AG04450 (cell line): ENCODE measurements around the gene GFM2. TPM values are rescaled to one million over a fixed set of nuclear protein-coding genes. Genes with fewer than 3 reads are reported as not detected.

Experiments
- CTCF ChIA-PET: fragments of 300-600, 350-600 bp; formaldehyde crosslinking; extraction: SDS; loops from one replicate; lab custom pipeline; 2022; ENCODE audit warnings: antibody characterized with exemption, inconsistent platforms; lab: Charles Lee
- POLR2A ChIA-PET: fragments of 350-600 bp; formaldehyde crosslinking; extraction: SDS; loops from one replicate; lab custom pipeline; 2021; ENCODE audit warnings: antibody characterized with exemption, inconsistent platforms; lab: Yijun Ruan, JAX
- DNase-seq: peaks from one replicate; pipeline ENCODE4 v3.0.0-alpha.2; 2011; ENCODE audit warnings: low read depth, low spot score
- H3K27ac ChIP-seq: one replicate; pipeline ENCODE4 v1.5.1; 2012; ENCODE audit warnings: low read depth, low read length, control low read depth
- H3K27me3 ChIP-seq: one replicate; pipeline ENCODE4 v1.6.0; 2012; ENCODE audit warnings: low read length; ENCODE audit not compliant: control insufficient read depth, insufficient read depth
- H3K4me3 ChIP-seq: 2 replicates; pipeline ENCODE4 v1.5.1; 2011; ENCODE audit warnings: mild to moderate bottlenecking, low read depth, low read length, control low read depth
- H3K9me3 ChIP-seq: 2 replicates; pipeline ENCODE4 v1.5.1; 2012; ENCODE audit warnings: low read length; ENCODE audit not compliant: control insufficient read depth, insufficient read depth
- polyA plus RNA-seq: library from polyadenylated mRNA; depleted of rRNA; stranded (reverse); fragments of >200 nt; gene quantifications from 2 replicates; pipeline ENCODE4 v1.2.3, GENCODE V29; 2011
- TF ChIP-seq, protein P1 (sequence below): IDR thresholded peaks from 2 replicates; pipeline ENCODE4 v1.5.1; 2011; ENCODE audit warnings: low read depth, low read length, control low read depth, inconsistent platforms

GFM2 gene
- polyA plus RNA-seq, 1 experiment, result 52.5 TPM

DNA sequence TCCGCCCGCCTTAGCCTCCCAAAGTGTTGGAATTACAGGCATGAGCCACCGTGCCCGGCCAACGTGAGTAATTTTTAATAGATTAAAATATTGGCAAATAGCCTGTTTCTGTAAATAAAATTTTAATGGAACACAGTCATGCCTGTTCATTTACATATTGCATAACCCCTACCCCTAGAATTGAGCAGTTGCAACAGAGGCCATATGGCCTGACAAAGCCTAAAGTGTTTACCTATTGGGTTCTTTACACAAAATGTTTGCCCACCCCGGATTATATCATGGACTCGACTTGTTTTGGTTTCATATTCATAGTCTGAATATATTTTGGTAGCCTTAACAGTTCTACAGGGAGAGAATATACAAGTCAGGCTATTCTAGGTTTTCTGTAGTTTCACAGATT lies 5.4 kb upstream of the GFM2 start:
- POLR2A ChIA-PET, result no interaction called here
- TF ChIP-seq, protein P1, sequence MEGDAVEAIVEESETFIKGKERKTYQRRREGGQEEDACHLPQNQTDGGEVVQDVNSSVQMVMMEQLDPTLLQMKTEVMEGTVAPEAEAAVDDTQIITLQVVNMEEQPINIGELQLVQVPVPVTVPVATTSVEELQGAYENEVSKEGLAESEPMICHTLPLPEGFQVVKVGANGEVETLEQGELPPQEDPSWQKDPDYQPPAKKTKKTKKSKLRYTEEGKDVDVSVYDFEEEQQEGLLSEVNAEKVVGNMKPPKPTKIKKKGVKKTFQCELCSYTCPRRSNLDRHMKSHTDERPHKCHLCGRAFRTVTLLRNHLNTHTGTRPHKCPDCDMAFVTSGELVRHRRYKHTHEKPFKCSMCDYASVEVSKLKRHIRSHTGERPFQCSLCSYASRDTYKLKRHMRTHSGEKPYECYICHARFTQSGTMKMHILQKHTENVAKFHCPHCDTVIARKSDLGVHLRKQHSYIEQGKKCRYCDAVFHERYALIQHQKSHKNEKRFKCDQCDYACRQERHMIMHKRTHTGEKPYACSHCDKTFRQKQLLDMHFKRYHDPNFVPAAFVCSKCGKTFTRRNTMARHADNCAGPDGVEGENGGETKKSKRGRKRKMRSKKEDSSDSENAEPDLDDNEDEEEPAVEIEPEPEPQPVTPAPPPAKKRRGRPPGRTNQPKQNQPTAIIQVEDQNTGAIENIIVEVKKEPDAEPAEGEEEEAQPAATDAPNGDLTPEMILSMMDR, result no peak
- Histone ChIP-seq H3K27me3 (no peaks in the 10 kb centered on the region), H3K9me3 (no peaks in the 10 kb centered on the region), H3K27ac (no peak overlapping the region), H3K4me3 (no peak overlapping the region)
- CTCF ChIA-PET, result no interaction called here
- no peak for DNase-seq

DNA sequence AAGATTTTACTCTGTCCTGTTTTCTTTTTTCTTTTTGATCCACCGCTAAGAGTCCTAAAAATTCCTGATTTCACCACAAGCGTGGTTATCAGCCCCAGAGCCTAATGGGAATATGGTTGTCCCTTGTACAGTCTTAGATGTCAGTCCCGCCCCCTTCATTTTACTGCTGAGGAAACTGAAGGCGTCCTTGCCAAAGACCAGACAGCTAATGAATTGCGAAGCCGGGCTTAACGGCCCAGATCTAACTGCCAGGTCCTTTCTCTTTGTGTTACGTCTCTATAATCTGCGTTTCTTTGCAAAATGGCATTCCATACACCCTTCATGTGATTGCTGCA lies 629 bp upstream of the GFM2 start:
- ChIA-PET POLR2A (interaction anchor here (1.0 kb wide), 1 partner anchor 82 kb away, joined by 4 read pairs; the partner anchor contains the start of gene HEXB), CTCF (interaction anchor here (1.3 to 1.5 kb wide), 2 partner anchors 97 to 149 kb away, joined by 3 to 4 read pairs; no protein-coding TSS in a partner anchor)
- DNase-seq, result no peak
- Histone ChIP-seq H3K27ac (peak overlapping the region; percentile 67), H3K4me3 (peak overlapping the region; percentile 99), H3K27me3 (no peaks in the 10 kb centered on the region), H3K9me3 (peaks cover 2% of the 10 kb centered on the region; the same call in 1 of the 2 replicates)
- TF ChIP-seq, protein P1, result no peak

DNA sequence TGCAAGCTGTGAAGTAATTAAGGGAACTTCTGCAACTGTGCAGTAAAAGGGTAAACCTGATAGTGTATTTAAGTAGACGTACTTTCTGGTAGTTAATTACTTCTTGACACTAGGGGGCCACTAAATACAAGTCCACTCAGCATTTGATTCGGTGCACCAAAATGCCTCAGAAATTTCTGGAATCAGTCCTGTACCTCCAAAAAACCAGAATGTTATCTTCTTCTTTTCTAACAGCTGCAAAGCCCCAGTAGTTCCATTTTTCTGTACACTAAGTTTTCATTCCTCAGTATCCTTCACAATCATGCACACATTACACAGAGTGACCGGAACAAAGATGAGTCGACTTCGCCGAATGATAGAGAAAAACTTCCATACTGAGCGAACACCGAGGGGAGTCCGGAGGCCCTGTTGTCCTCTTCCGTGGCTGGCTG lies 484 bp downstream of the GFM2 start:
- no peak overlapping the region for H3K27ac ChIP-seq
- no peak for DNase-seq
- TF ChIP-seq, protein P1, result peak; percentile 48
- ChIA-PET CTCF (interaction anchor here (0.6 to 1.5 kb wide), 11 partner anchors 12 to 470 kb away, joined by 3 to 9 read pairs (median 4); partner anchors contain the start of gene ANKRD31), POLR2A (interaction anchor here (0.7 to 1.0 kb wide), 3 partner anchors 10 to 570 kb away, joined by 3 to 4 read pairs (median 4); partner anchors contain the start of genes HEXB and HMGCR)
- H3K4me3 ChIP-seq, result peak overlapping the region; percentile 99
- peaks cover 2% of the 10 kb centered on the region; the same call in 1 of the 2 replicates for H3K9me3 ChIP-seq
- no peaks in the 10 kb centered on the region for H3K27me3 ChIP-seq

DNA sequence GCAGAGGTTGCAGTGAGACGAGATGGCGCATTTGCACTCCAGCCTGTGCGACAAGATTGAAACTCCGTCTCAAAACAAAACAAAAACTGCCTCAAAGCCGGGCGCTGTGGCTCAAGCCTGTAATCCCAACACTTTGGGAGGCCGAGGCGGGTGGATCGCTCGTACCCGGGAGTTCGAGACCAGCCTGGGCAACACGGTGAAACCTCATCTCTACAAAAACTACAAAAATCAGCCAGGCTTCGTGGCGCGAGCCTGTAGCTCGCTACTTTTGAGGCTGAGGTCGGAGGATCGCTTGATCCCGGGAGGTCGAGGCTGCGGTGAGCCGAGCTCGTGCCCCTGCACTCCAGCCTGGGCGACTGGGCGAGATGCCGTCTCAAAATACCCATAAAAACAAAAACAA lies 988 bp downstream of the GFM2 start:
- CTCF ChIA-PET, result interaction anchor here (0.6 to 1.5 kb wide), 10 partner anchors 12 to 471 kb away, joined by 3 to 9 read pairs (median 4); partner anchors contain the start of gene ANKRD31
- no peak for DNase-seq
- POLR2A ChIA-PET, result no interaction called here
- H3K27me3 ChIP-seq, result no peaks in the 10 kb centered on the region
- peak overlapping the region; percentile 99 for H3K4me3 ChIP-seq
- TF ChIP-seq, protein P1, result no peak
- peaks cover 2% of the 10 kb centered on the region; the same call in 1 of the 2 replicates for H3K9me3 ChIP-seq
- no peak overlapping the region for H3K27ac ChIP-seq

DNA sequence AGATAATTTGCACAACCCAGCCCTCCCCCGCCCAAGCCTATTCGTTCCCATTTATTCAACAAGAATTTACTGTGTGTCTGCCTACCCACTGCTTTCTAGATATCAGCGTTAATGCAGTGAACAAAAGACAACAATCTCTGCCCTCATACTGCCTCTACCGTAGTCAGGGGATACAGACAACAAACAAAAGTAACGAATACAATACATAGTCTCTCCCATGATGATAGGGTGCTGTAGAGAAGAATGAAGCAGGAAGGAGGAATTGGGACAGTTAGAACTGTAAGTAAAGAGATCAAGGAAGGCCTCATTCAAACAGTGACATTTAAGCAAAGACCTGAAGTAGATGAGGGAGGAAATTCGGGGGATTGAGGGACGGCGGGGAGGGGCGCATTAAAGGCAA lies 1.7 kb downstream of the GFM2 start:
- Histone ChIP-seq H3K27me3 (no peaks in the 10 kb centered on the region), H3K9me3 (peaks cover 2% of the 10 kb centered on the region; the same call in 1 of the 2 replicates), H3K4me3 (no peak overlapping the region; the same call in 1 of the 2 replicates), H3K27ac (no peak overlapping the region)
- TF ChIP-seq, protein P1, result no peak
- ChIA-PET POLR2A (no interaction called here), CTCF (no interaction called here)
- DNase-seq, result no peak
